ENCODE data around the gene ACTBL2.

DNA sequence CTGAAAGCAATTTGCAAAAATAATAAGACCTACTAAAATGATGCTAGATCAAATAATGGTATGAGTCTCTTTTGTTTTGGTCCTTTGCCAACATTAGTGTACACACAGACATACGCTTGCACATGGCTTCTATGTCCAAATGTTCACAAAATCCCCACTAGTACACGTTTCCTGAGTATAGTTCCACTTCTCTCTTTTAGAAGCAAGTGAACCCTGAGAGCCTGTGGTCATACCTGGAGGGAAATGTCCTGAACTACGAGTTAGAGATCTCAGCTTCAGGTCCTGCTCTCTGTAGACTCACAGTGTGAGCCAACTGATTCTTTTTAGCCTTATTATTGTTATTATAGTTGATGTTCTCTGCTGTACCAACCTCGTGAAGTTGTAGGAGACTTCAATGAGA is 47.3 kb upstream of the ACTBL2 start:
- TF ChIP-seq MYNN (tag by site-specific recombination; IDR thresholded peaks at IDR 0.05; ENCODE audit: borderline replicate concordance) (no peak), ZBTB21 (tag by site-specific recombination; IDR thresholded peaks at IDR 0.05) (no peak), ZBTB20 (tag by site-specific recombination; IDR thresholded peaks at IDR 0.05) (no peak)

Data from HEK293 (cell line).